Parathyroid adenoma (tissue), 2 donors: Measurements from ENCODE around the gene DNAJA2.

Experiments used
- H2AFZ ChIP-seq: fragments of 300-600 bp; sonication (generic); one replicate; pipeline ENCODE4 v1.7.0; 2017; ENCODE audit warnings: antibody characterized with exemption, mild to moderate bottlenecking
- H3K27ac ChIP-seq: fragments of 300-600 bp; sonication (generic); one replicate; pipeline ENCODE4 v1.7.0; 2017
- H3K27me3 ChIP-seq: fragments of 300-600 bp; sonication (generic); one replicate; pipeline ENCODE4 v1.7.0; 2017; ENCODE audit warnings: low read length; ENCODE audit not compliant: control insufficient read depth, insufficient read depth
- H3K36me3 ChIP-seq: fragments of 300-600 bp; sonication (generic); one replicate; pipeline ENCODE4 v1.7.0; 2017; ENCODE audit warnings: low read length; ENCODE audit not compliant: control insufficient read depth, insufficient read depth
- H3K4me1 ChIP-seq: fragments of 300-600 bp; sonication (generic); one replicate; pipeline ENCODE4 v1.7.0; 2017; ENCODE audit warnings: control low read depth
- H3K4me2 ChIP-seq: fragments of 300-600 bp; sonication (generic); one replicate; pipeline ENCODE4 v1.7.0; 2017; ENCODE audit warnings: low read length
- H3K4me3 ChIP-seq: fragments of 300-600 bp; sonication (generic); one replicate; pipeline ENCODE4 v1.7.0; 2017; ENCODE audit warnings: low read depth, low read length
- H3K79me2 ChIP-seq: fragments of 300-600 bp; sonication (generic); one replicate; pipeline ENCODE4 v1.7.0; 2017; ENCODE audit warnings: control low read depth
- H3K9ac ChIP-seq: fragments of 300-600 bp; sonication (generic); one replicate; pipeline ENCODE4 v1.7.0; 2017; ENCODE audit warnings: mild to moderate bottlenecking
- H3K9me3 ChIP-seq: fragments of 300-600 bp; sonication (generic); one replicate; pipeline ENCODE4 v1.7.0; 2017; ENCODE audit warnings: low read length; ENCODE audit not compliant: control insufficient read depth
- TF ChIP-seq, protein P1 (sequence below): fragments of 300-600 bp; sonication (generic); IDR thresholded peaks from one replicate; pipeline ENCODE4 v1.7.0; 2017; ENCODE audit warnings: antibody characterized with exemption, mild to moderate bottlenecking
- donor health status: primary hyperparathyroidism.

DNAJA2 gene

DNA sequence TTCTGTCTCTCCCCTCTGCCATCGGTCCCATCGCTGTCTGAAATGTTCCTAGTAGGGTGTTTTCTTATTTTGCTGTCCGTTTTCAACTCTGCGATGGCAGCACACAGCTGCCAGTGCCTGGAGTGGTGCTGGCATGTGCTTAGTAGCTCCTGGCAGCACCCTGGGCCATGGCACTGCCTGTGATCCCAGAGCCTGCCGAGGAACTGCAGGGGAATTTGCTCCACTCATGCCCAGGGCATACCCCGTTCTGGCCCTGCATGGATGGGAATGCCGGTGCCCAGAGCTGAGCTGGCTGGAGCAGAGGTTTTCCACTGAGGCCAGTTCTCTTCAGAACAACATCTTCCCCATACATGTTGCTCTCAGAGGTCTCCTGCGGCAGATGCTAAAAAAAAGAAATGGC, 46.2 kb downstream of the DNAJA2 start:
- Histone ChIP-seq H3K4me1 (peaks cover 3% of the 10 kb centered on the region), H3K4me3 (no peak overlapping the region), H2AFZ (no peak overlapping the region), H3K9ac (no peak overlapping the region), H3K27me3 (no peaks in the 10 kb centered on the region), H3K4me2 (no peak overlapping the region), H3K27ac (no peak overlapping the region), H3K36me3 (no peaks in the 10 kb centered on the region), H3K79me2 (no peaks in the 10 kb centered on the region), H3K9me3 (no peaks in the 10 kb centered on the region)
- TF ChIP-seq, protein P1, sequence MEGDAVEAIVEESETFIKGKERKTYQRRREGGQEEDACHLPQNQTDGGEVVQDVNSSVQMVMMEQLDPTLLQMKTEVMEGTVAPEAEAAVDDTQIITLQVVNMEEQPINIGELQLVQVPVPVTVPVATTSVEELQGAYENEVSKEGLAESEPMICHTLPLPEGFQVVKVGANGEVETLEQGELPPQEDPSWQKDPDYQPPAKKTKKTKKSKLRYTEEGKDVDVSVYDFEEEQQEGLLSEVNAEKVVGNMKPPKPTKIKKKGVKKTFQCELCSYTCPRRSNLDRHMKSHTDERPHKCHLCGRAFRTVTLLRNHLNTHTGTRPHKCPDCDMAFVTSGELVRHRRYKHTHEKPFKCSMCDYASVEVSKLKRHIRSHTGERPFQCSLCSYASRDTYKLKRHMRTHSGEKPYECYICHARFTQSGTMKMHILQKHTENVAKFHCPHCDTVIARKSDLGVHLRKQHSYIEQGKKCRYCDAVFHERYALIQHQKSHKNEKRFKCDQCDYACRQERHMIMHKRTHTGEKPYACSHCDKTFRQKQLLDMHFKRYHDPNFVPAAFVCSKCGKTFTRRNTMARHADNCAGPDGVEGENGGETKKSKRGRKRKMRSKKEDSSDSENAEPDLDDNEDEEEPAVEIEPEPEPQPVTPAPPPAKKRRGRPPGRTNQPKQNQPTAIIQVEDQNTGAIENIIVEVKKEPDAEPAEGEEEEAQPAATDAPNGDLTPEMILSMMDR: no peak

DNA sequence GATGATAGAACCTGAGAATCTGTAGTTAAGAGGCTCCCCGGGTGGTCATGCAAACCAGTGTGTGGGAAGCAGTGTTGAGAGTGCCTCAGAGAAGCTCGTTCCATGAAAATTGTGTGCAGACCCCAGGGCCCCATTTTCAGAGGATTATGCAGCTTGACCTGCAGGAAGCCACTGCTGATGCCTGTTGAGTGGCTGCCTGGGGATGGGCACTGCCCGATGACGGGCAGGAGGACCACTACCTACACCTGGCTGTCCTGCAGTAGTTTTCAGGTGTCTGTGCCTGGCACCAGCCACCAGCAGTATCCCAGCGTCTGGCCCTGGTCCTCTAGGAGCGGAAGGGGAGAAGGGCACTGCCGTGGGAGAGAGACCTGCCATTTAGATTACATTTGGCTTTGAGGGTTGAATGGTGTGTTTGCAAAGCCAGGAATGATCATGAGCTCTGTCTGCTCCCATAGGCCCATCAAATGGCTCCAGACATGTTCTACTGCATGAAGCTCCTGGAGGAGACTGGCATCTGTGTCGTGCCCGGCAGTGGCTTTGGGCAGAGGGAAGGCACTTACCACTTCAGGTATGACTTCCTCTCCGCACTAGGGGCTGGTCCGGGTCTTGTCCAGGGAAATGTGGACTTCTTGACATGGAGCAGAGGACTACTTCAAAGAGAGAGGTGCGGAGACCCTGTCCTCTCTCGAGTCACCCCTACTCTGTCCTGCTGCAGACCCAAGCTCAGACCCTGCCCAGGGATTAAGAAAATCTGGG, 46.8 kb downstream of the DNAJA2 start:
- H3K4me1 ChIP-seq: peaks cover 5% of the 10 kb centered on the region
- no peaks in the 10 kb centered on the region for H3K9me3 ChIP-seq
- no peaks in the 10 kb centered on the region for H3K36me3 ChIP-seq
- H3K27me3 ChIP-seq: no peaks in the 10 kb centered on the region
- H3K4me3 ChIP-seq: no peak overlapping the region
- H3K27ac ChIP-seq: no peak overlapping the region
- H3K4me2 ChIP-seq: no peak overlapping the region
- H3K9ac ChIP-seq: no peak overlapping the region
- TF ChIP-seq, protein P1: no peak
- H2AFZ ChIP-seq: no peak overlapping the region
- H3K79me2 ChIP-seq: no peaks in the 10 kb centered on the region

DNA sequence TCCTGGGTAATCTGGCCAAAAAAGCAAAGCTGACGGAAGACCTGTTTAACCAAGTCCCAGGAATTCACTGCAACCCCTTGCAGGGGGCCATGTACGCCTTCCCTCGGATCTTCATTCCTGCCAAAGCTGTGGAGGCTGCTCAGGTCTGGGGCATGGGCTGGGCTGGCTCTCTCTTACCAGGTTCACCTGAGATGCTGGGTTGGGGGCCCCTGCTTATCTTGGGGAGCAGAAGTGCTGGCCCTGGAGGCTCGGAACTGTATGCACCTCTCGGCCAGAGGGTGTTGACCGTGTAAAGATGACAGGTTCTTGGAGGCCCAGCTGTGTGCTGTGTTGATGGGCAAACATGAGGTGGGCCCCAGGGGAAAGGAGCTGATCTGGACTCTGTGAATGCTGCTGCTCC, 49.1 kb downstream of the DNAJA2 start:
- Histone ChIP-seq H3K4me2 (no peak overlapping the region), H3K9ac (no peak overlapping the region)

DNA sequence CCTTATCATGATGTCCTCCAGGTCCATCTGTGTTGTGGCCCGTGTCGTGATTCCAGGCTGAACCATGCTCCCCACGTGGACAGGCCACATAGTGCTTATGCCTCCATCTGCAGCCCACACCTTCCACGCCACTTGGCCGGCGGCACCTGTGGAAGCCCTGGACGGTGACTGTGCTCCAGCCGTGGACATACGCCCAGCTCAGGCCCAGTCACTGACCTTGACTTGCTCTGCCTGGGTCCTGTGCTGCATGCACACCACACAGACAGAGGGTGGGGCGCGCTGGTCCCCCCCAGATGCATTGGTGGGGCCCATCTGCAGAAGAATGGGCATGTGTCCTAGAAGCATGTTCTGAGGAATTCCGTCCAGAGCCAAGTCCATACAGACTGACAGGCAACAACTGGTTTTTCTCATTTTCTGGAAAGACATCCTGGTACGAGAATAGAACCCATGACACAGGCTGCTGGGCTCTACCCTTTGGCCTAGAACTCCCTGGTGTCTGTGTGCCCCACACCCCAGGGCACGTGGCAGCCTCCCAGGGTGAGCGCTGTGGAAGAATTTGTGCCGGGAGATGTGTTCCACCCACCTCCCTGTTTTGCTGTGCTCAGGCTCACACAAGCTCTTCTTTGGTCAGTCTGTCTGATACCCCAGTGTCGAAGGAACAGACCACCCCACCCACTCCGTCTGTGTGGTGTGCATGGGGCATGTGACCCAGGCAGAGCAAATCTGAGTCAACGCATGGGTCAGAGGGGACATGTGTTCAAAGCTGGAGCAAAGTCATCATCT, 49.8 kb downstream of the DNAJA2 start:
- H3K79me2 ChIP-seq: no peaks in the 10 kb centered on the region
- H3K27ac ChIP-seq: no peak overlapping the region

More for the DNA sequence above, 49.1 kb downstream of the DNAJA2 start:
- no peaks in the 10 kb centered on the region for H3K27me3 ChIP-seq
- H3K79me2 ChIP-seq: no peaks in the 10 kb centered on the region
- no peak overlapping the region for H2AFZ ChIP-seq
- H3K4me1 ChIP-seq: peaks cover 17% of the 10 kb centered on the region
- TF ChIP-seq, protein P1: no peak
- no peak overlapping the region for H3K27ac ChIP-seq
- H3K36me3 ChIP-seq: no peaks in the 10 kb centered on the region
- no peak overlapping the region for H3K4me3 ChIP-seq
- H3K9me3 ChIP-seq: no peaks in the 10 kb centered on the region

More for the DNA sequence above, 49.8 kb downstream of the DNAJA2 start:
- H3K4me3 ChIP-seq: no peak overlapping the region
- no peaks in the 10 kb centered on the region for H3K27me3 ChIP-seq
- H3K9me3 ChIP-seq: no peaks in the 10 kb centered on the region
- H3K9ac ChIP-seq: no peak overlapping the region
- no peaks in the 10 kb centered on the region for H3K36me3 ChIP-seq
- H2AFZ ChIP-seq: no peak overlapping the region
- H3K4me1 ChIP-seq: peaks cover 17% of the 10 kb centered on the region
- TF ChIP-seq, protein P1: no peak
- H3K4me2 ChIP-seq: no peak overlapping the region
